HCT116 (cell line): Measurements from ENCODE around the gene S100A3. TPM values are rescaled to one million over a fixed set of nuclear protein-coding genes. Genes with fewer than 3 reads are reported as not detected.
A peak's percentile ranks its signal among the peaks of the same experiment; 100 is the strongest.

Experiments
- ATAC-seq: fragments of 200-7000 bp; cut with Tn5 transposase; 2 replicates; pipeline ENCODE4 v1.9.1; 2020; ENCODE audit warnings: mild to moderate bottlenecking, moderate library complexity
- BruUV-seq: library from RNA; stranded (reverse); fragments of 400-500 nt; replicated peaks from 2 replicates; lab custom pipeline; 2021; lab: Mats Ljungman, UMichigan
- CTCF ChIA-PET: fragments of 300-600 bp; sonication (Branson Sonifier 250); formaldehyde crosslinking; loops from one replicate; lab custom pipeline; 2021; ENCODE audit warnings: antibody characterized with exemption; lab: Charles Lee
- POLR2A ChIA-PET: fragments of 300-600, 350-600 bp; sonication (Branson Sonifier 250); formaldehyde crosslinking; loops from one replicate; lab custom pipeline; 2021; ENCODE audit warnings: antibody characterized with exemption; lab: Charles Lee
- RAD21 ChIA-PET, 2 experiments: fragments of 300-600 bp; sonication (Branson Sonifier 250); formaldehyde crosslinking; loops; one replicate each; lab custom pipeline; 2023; ENCODE audit warnings: low total read pairs in 2 of 2; ENCODE audit not compliant: uncharacterized antibody in 2 of 2, unreplicated experiment in 2 of 2, low non-redundant PET in 1 of 2; lab: Charles Lee
- DNase-seq: peaks from one replicate; pipeline ENCODE4 v3.0.0-alpha.2; 2010; ENCODE audit warnings: low read depth, low spot score
- H2AFZ ChIP-seq: fragments of 200-600 bp; shearing (Covaris generic), sonication (generic); 2 replicates; pipeline ENCODE4 v1.6.1; 2017; ENCODE audit warnings: low read depth, mixed run types, mixed read lengths, antibody characterized with exemption, low read length; ENCODE audit not compliant: poor library complexity, severe bottlenecking
- H3K27ac ChIP-seq: 2 replicates; pipeline ENCODE4 v1.5.1; 2012; ENCODE audit warnings: low read depth, low read length
- H3K27me3 ChIP-seq: fragments of 200-600 bp; sonication (generic); 2 replicates; pipeline ENCODE4 v1.6.1; 2016; ENCODE audit warnings: mixed run types, low read length, mixed read lengths; ENCODE audit not compliant: insufficient read depth
- H3K36me3 ChIP-seq, 2 experiments: fragments of 200-500 bp in 1 of 2; fragments of 200-600 bp in 1 of 2; sonication (Bioruptor generic) in 1 of 2; sonication (generic) in 1 of 2; 2 replicates each; pipeline versions ENCODE4 v1.5.1 to v1.6.1; 2014 to 2016; ENCODE audit warnings: low read length in 2 of 2, inconsistent platforms in 1 of 2, mixed read lengths in 1 of 2, mixed run types in 1 of 2; ENCODE audit not compliant: insufficient read depth in 2 of 2, control insufficient read depth in 1 of 2
- H3K4me1 ChIP-seq, 2 experiments: fragments of 200-600 bp in 1 of 2; sonication (generic) in 1 of 2; 2 replicates each; pipeline versions ENCODE4 v1.5.1 to v1.6.1; 2012 to 2017; ENCODE audit warnings: low read length in 2 of 2, inconsistent platforms in 1 of 2, mild to moderate bottlenecking in 1 of 2, mixed read lengths in 1 of 2, mixed run types in 1 of 2, moderate library complexity in 1 of 2; ENCODE audit not compliant: insufficient read depth in 2 of 2, control insufficient read depth in 1 of 2
- H3K4me2 ChIP-seq: fragments of 200-600 bp; sonication (generic); 2 replicates; pipeline ENCODE4 v1.6.1; 2017; ENCODE audit warnings: mixed run types, low read length, mixed read lengths
- H3K4me3 ChIP-seq, 2 experiments: fragments of 200-600 bp in 1 of 2; sonication (generic) in 1 of 2; replicated peaks in 1 of 2; 2 replicates each; pipeline ENCODE4 v1.5.1; 2011 to 2016; ENCODE audit warnings: low read length in 2 of 2, control low read depth in 1 of 2, low read depth in 1 of 2, mild to moderate bottlenecking in 1 of 2, mixed read lengths in 1 of 2, mixed run types in 1 of 2
- H3K79me2 ChIP-seq: fragments of 200-600 bp; sonication (generic); 2 replicates; pipeline ENCODE4 v1.6.1; 2017; ENCODE audit warnings: mild to moderate bottlenecking, mixed run types, low read length, moderate library complexity, mixed read lengths; ENCODE audit not compliant: insufficient read depth
- H3K9ac ChIP-seq: fragments of 200-600 bp; sonication (generic); 2 replicates; pipeline ENCODE4 v1.6.1; 2016; ENCODE audit warnings: low read length, mixed read lengths
- H3K9me2 ChIP-seq: fragments of 200-600 bp; sonication (generic), shearing (Covaris generic); 2 replicates; pipeline ENCODE4 v1.6.1; 2017; ENCODE audit warnings: mixed run types, mild to moderate bottlenecking, moderate library complexity; ENCODE audit not compliant: insufficient read depth
- H3K9me3 ChIP-seq, 2 experiments: fragments of 200-500 bp in 1 of 2; fragments of 200-600 bp in 1 of 2; sonication (Bioruptor generic) in 1 of 2; sonication (generic) in 1 of 2; 2 replicates each; pipeline ENCODE4 v1.6.1; 2014 to 2017; ENCODE audit warnings: low read length in 2 of 2, mixed read lengths in 2 of 2, inconsistent platforms in 1 of 2, low read depth in 1 of 2, mild to moderate bottlenecking in 1 of 2, mixed run types in 1 of 2, moderate library complexity in 1 of 2; ENCODE audit not compliant: control insufficient read depth in 1 of 2, insufficient read depth in 1 of 2
- H4K20me1 ChIP-seq: fragments of 200-600 bp; sonication (generic), shearing (Covaris generic); 2 replicates; pipeline ENCODE4 v1.6.1; 2017; ENCODE audit warnings: mixed run types, mild to moderate bottlenecking, moderate library complexity; ENCODE audit not compliant: insufficient read depth
- EGR1 ChIP-seq: IDR thresholded peaks from 2 replicates; pipeline ENCODE4 v1.6.1; 2012; ENCODE audit warnings: low read depth
- ELF1 ChIP-seq: IDR thresholded peaks from 2 replicates; pipeline ENCODE4 v1.6.1; 2012; ENCODE audit warnings: low read depth, borderline replicate concordance
- FOSL1 ChIP-seq: IDR thresholded peaks from 2 replicates; pipeline ENCODE4 v1.6.1; 2012; ENCODE audit warnings: low read depth
- POLR2A ChIP-seq: IDR thresholded peaks from 2 replicates; pipeline ENCODE4 v1.7.0; 2011; ENCODE audit warnings: borderline replicate concordance; ENCODE audit not compliant: insufficient read depth, insufficient read length; ENCODE audit errors: extremely low read depth
- POLR2AphosphoS5 ChIP-seq: IDR thresholded peaks from 2 replicates; pipeline ENCODE4 v1.6.1; 2011; ENCODE audit warnings: mild to moderate bottlenecking, low read depth, low read length, moderate library complexity
- TCF7L2 ChIP-seq: IDR thresholded peaks from 2 replicates; pipeline ENCODE4 v1.7.0; 2011; ENCODE audit warnings: borderline replicate concordance, inconsistent platforms; ENCODE audit not compliant: insufficient read depth, insufficient read length; ENCODE audit errors: extremely low read depth
- YY1 ChIP-seq: IDR thresholded peaks from 2 replicates; pipeline ENCODE4 v1.6.1; 2011; ENCODE audit warnings: low read length, low read depth, moderate library complexity, mild to moderate bottlenecking; ENCODE audit not compliant: insufficient replicate concordance; ENCODE audit errors: extremely low read depth
- ZNF274 ChIP-seq: fragments of 200-500 bp; sonication (Bioruptor generic); IDR thresholded peaks from 2 replicates; pipeline ENCODE4 v1.6.1; 2014; ENCODE audit warnings: mild to moderate bottlenecking, low read depth, low read length, inconsistent platforms
- intact Hi-C: fragments of 100-400 bp; cut with micrococcal nuclease; formaldehyde crosslinking; loops from 2 replicates; pipeline ENCODE4 v1.10.0; 2022
- total RNA-seq: library from RNA; stranded (reverse); gene quantifications from one replicate; pipeline ENCODE4 v1.2.1, GENCODE V29; 2021; ENCODE audit not compliant: unreplicated experiment
- TF ChIP-seq, protein P1 (sequence below): IDR thresholded peaks from 2 replicates; pipeline ENCODE4 v1.6.1; 2012
- TF ChIP-seq, protein P2 (sequence below): IDR thresholded peaks from 2 replicates; pipeline ENCODE4 v1.6.1; 2011; ENCODE audit warnings: mild to moderate bottlenecking, low read length, moderate library complexity; ENCODE audit not compliant: insufficient replicate concordance; ENCODE audit errors: extremely low read depth

S100A3 gene
- total RNA-seq, 1 experiment from 2014 or later: 4.2 TPM

DNA sequence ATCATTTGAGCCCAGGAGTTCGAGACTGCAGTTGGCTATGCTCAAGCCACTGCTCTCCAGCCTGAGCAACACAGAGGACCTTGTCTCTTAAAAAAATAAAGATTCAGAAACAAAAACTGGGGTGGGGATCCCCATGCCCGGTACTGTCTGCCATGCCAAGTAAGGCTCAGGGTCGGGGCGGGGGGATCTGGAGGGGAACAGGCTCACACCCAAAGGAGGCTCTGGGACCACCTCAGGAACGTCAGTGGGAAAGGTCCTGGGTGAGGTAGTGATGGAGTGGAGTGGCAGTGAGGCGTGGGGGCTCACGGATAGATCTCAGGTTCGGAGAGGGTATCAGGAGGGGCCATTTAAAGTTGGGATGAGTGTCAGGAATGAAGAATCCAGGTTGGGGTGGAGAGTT, 2.7 kb downstream of the S100A3 start (continued):
- TF ChIP-seq EGR1: no peak
- TF ChIP-seq, protein P1, sequence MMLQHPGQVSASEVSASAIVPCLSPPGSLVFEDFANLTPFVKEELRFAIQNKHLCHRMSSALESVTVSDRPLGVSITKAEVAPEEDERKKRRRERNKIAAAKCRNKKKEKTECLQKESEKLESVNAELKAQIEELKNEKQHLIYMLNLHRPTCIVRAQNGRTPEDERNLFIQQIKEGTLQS: no peak
- no peak for TF ChIP-seq ELF1
- TF ChIP-seq ZNF274: no peak
- no peak for TF ChIP-seq FOSL1

DNA sequence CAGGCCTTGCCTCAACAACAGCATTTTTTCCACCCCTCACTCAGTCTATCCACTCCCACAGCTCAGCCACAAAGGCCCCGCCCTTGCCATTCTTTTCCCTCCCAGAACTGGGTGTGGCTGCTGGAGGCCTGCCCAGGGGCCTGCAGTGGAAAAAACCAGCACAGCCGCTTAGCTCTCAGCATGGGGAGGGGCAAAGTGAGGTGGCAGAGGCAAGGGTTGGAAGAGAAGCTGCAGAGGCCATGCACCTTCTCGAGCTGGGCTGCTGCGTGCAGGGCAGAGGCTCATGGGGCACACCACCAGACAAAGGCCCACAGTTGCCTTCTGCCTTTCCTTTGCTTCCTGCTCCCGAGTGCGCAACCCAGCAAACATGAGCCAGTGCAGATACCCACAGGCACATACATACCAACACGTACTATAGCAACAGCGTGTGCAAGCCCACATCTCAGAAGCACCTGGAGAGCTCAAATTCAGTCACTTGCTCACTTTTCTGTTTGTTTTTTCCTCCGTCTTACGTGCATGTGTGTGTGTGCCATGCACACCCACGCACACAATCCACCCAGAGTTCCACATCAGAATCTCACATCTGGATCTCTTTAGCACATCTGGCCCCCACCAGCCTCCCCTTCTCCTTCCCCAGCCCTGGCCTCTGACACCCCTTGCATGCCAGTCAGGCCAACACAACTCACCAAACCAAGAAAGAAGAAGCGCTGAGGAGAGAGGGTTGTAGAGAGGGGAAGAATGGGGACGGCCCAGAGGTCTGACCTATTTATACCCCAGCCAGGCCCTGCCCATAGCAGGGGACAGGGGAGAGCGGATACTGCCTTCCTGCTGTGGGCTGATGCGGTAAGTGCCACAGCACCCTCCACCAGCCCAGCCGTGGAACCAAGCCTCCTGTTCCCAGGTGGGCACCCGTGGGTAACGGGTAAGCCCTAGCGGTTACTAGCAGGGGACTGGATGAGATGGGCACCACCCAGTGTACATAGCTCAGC, 3.7 kb downstream of the S100A3 start, which contains the start of gene S100A4:
Gene S100A4, minus strand, starts transcription at position 740 of the 989 bp plus-strand sequence. CDS start 1,012 bp downstream, outside the sequence.
- peak within 1 kb of the TSS; percentile 97 for H3K27ac ChIP-seq
- no peak within 1 kb of the TSS for H2AFZ ChIP-seq
- intact Hi-C loops: no loop called here
- DNase-seq (peak; percentile 87), ATAC-seq (peak; percentile 71)
- no peak for TF ChIP-seq ELF1
- peak; percentile 62 for TF ChIP-seq POLR2AphosphoS5
- peak; percentile 73 for TF ChIP-seq YY1
- TF ChIP-seq TCF7L2: peak; percentile 8
- peak; percentile 60 for TF ChIP-seq POLR2A
- TF ChIP-seq, protein P2, sequence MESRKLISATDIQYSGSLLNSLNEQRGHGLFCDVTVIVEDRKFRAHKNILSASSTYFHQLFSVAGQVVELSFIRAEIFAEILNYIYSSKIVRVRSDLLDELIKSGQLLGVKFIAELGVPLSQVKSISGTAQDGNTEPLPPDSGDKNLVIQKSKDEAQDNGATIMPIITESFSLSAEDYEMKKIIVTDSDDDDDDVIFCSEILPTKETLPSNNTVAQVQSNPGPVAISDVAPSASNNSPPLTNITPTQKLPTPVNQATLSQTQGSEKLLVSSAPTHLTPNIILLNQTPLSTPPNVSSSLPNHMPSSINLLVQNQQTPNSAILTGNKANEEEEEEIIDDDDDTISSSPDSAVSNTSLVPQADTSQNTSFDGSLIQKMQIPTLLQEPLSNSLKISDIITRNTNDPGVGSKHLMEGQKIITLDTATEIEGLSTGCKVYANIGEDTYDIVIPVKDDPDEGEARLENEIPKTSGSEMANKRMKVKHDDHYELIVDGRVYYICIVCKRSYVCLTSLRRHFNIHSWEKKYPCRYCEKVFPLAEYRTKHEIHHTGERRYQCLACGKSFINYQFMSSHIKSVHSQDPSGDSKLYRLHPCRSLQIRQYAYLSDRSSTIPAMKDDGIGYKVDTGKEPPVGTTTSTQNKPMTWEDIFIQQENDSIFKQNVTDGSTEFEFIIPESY: no peak
- peak within 1 kb of the TSS; percentile 77 for H3K4me2 ChIP-seq
- ChIA-PET RAD21 (interaction anchor here (1.0 to 1.5 kb wide), 4 partner anchors 13 to 23 kb away, joined by 4 to 7 read pairs (median 4); partner anchors contain the start of gene S100A2 (in 1 of the 2)), POLR2A (interaction anchor here (0.6 to 5.6 kb wide), 13 partner anchors 8 to 70 kb away, joined by 3 to 67 read pairs (median 5); partner anchors contain the start of genes S100A14, S100A16, S100A2 and S100A6), CTCF (interaction anchor here (1.0 to 2.0 kb wide), 4 partner anchors 12 to 83 kb away, joined by 4 to 7 read pairs (median 4); partner anchors contain the start of gene S100A1)
- peak within 1 kb of the TSS; percentile 50 to 54 for H3K4me3 ChIP-seq
- no peaks in the 10 kb centered on the region for H4K20me1 ChIP-seq
- no peaks in the 10 kb centered on the region for H3K9me2 ChIP-seq
- H3K36me3 ChIP-seq: no peaks in the 10 kb centered on the region
- H3K27me3 ChIP-seq: no peaks in the 10 kb centered on the region
- TSS peak; percentile 92 for BruUV-seq
- peaks cover 96 to 100% of the 10 kb centered on the region in 2 experiments for H3K4me1 ChIP-seq
- H3K9me3 ChIP-seq: no peaks in the 10 kb centered on the region
- H3K9ac ChIP-seq: peak within 1 kb of the TSS; percentile 81
- peaks cover 14% of the 10 kb centered on the region; the same call in 1 of the 2 replicates for H3K79me2 ChIP-seq
